Stomach (tissue), 9 donors: Measurements from ENCODE around the gene GSE1. TPM values are rescaled to one million over a fixed set of nuclear protein-coding genes. Genes with fewer than 3 reads are reported as not detected.

Source experiments
- DNase-seq, 2 donors: peaks; one replicate each; pipeline versions ENCODE4 v3.0.0 to v3.0.0-alpha.2; 2013 to 2019
- H3K27ac ChIP-seq, 5 donors: fragments of 200-600 bp in 4 of 5; sonication (generic) in 4 of 5; one replicate each; pipeline ENCODE4 v1.5.1; 2013 to 2019; ENCODE audit warnings: mild to moderate bottlenecking in 1 of 5, moderate library complexity in 1 of 5
- H3K27me3 ChIP-seq, 3 donors: fragments of 200-600 bp; sonication (generic); one replicate each; pipeline ENCODE4 v1.5.1; 2017 to 2019; ENCODE audit warnings: mixed run types in 1 of 3
- H3K36me3 ChIP-seq, 4 donors: fragments of 200-600 bp; sonication (generic); 1 replicate in 3 of 4; 2 replicates in 1 of 4; pipeline ENCODE4 v1.5.1; 2016 to 2019
- H3K4me1 ChIP-seq, 4 donors: fragments of 200-600 bp; sonication (generic); one replicate each; pipeline ENCODE4 v1.5.1; 2016 to 2019
- H3K4me3 ChIP-seq, 4 donors: fragments of 200-600 bp; sonication (generic) in 3 of 4; one replicate each; pipeline ENCODE4 v1.5.1; 2016 to 2019; ENCODE audit warnings: mild to moderate bottlenecking in 1 of 4
- H3K9me3 ChIP-seq, 4 donors: fragments of 200-600 bp; sonication (generic); one replicate each; pipeline ENCODE4 v1.5.1; 2016 to 2019
- EP300 ChIP-seq: sonication (generic); formaldehyde crosslinking; IDR thresholded peaks from one replicate; pipeline ENCODE4 v1.6.1; 2017; ENCODE audit warnings: antibody characterized with exemption
- POLR2A ChIP-seq, 4 donors: fragments of 450-650 bp; IDR thresholded peaks; one replicate each; pipeline ENCODE4 v1.6.1; 2016; ENCODE audit warnings: antibody characterized with exemption in 4 of 4, control low read depth in 2 of 4, mild to moderate bottlenecking in 1 of 4, moderate library complexity in 1 of 4
- POLR2AphosphoS5 ChIP-seq, 3 donors: sonication (generic); formaldehyde crosslinking; IDR thresholded peaks; one replicate each; pipeline ENCODE4 v1.6.1; 2016; ENCODE audit warnings: antibody characterized with exemption in 3 of 3
- WGBS, 5 donors: extraction: QIAGEN DNeasy Blood & Tissue Kit in 3 of 5; methylation state at CpG; one replicate each; pipeline versions ENCODE4 v1.1.5 to v1.1.7; 2013 to 2018; 5-methylcytosine and 5-hydroxymethylcytosine counted together
- intact Hi-C: fragments of 100-400 bp; cut with DNase I; formaldehyde crosslinking; loops from one replicate; pipeline ENCODE4 v1.15.1; 2023; ENCODE audit warnings: low total_unique reads
- polyA plus RNA-seq, 3 donors: library from polyadenylated mRNA; stranded (reverse); fragments of 200-250 nt; gene quantifications; one replicate each; pipeline ENCODE4 v1.2.3, GENCODE V29; 2013
- total RNA-seq, 5 donors: library from RNA; depleted of rRNA; stranded (reverse); fragments of >200 nt; gene quantifications; one replicate each; pipeline versions ENCODE4 v1.1.0 to v1.2.3, GENCODE V29; 2014 to 2016
- TF ChIP-seq, protein P1 (sequence below), 7 experiments: fragments of 450-650 bp in 4 of 7; fragments of 200-600 bp in 3 of 7; sonication (generic) in 3 of 7; IDR thresholded peaks; one replicate each; pipeline ENCODE4 v1.5.1; 2016 to 2019; ENCODE audit warnings: antibody characterized with exemption in 7 of 7, control low read depth in 2 of 7, mild to moderate bottlenecking in 1 of 7
- donor health status: healthy with polysubstance abuse.
- donor health status: Bipolar disorder and iron deficiency.
- donor health status: healthy.

The GSE1 gene
- total and polyA plus RNA-seq, 8 donors: 11.8 to 294 (median 93.0) TPM

DNA sequence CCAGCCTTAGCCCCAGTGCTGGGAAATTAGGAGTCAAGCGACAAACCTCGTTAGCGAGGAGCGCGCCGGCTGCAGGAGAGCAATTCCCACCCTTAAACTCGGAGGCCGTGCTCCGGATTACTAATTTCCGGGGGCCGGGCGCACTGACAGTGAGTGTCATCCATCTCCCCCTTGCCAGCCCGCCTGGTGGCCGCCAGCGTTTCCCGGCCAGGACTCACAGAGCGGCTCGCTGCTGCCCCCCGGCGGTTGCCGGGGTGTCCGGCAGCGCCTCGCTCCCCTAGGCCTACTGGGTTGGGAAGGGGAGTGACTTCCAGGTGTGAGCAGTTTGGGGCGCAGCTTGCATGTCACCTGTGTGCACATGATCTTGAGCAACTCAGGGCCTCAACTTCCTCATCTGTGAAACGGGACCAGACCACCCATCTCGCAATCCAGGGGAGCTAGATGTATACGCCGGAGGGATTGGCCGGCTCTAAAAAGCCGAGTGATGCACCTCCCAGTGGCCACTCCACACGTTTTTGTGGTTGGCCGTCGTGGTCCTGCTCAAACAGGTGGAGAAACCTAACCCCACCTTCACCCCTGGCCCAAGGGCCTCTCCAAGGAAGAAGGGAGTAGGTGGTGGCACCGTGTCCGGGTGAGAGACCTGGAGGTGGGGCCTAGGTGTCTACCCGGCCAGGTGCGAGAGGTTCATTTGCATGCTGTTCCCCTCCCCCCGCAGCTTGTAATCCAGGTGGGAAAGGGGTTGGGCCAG, 2.5 kb upstream of the GSE1 start:
- peak; percentile 89 to 94 for DNase-seq
- Histone ChIP-seq H3K4me1 (peaks cover 61 to 100% (median 91%) of the 10 kb centered on the region in 4 donors), H3K4me3 (peak overlapping the region; percentile 58 to 78 (median 64)), H3K27me3 (no peaks in the 10 kb centered on the region), H3K27ac (peak overlapping the region; percentile 93 to 98 (median 97)), H3K9me3 (no peaks in the 10 kb centered on the region), H3K36me3 (no peaks in the 10 kb centered on the region)
- 1 to 3% (median 2%) methylated on average over 17 to 39 of the region's 39 CpGs for WGBS, 5 donors
- intact Hi-C loops: no loop called here
- TF ChIP-seq EP300 (no peak), POLR2AphosphoS5 (IDR thresholded peaks at IDR 0.05) (peak in 1 of 3 donors; percentile 36)
- TF ChIP-seq, protein P1, sequence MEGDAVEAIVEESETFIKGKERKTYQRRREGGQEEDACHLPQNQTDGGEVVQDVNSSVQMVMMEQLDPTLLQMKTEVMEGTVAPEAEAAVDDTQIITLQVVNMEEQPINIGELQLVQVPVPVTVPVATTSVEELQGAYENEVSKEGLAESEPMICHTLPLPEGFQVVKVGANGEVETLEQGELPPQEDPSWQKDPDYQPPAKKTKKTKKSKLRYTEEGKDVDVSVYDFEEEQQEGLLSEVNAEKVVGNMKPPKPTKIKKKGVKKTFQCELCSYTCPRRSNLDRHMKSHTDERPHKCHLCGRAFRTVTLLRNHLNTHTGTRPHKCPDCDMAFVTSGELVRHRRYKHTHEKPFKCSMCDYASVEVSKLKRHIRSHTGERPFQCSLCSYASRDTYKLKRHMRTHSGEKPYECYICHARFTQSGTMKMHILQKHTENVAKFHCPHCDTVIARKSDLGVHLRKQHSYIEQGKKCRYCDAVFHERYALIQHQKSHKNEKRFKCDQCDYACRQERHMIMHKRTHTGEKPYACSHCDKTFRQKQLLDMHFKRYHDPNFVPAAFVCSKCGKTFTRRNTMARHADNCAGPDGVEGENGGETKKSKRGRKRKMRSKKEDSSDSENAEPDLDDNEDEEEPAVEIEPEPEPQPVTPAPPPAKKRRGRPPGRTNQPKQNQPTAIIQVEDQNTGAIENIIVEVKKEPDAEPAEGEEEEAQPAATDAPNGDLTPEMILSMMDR (IDR thresholded peaks at IDR 0.05): peak in 6 of 7 experiments; percentile 32 to 99 (median 96)

DNA sequence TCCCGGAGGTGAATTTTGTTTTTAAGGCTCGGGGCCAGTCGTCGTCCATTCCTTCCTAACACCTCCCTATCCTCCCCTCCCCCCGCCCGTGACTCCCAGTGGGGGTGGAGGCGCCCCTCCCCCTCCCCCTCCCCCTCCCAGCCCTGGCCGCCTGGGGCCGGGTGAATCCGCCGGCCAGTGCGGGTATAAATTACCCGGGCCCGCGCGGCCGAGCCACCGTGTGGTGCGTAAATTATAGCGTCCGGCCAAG, 2.0 kb upstream of the GSE1 start:
- H3K4me1 ChIP-seq: peaks cover 61 to 100% (median 91%) of the 10 kb centered on the region in 4 donors
- 0 to 2% (median 1%) methylated on average over 7 to 21 of the region's 21 CpGs for WGBS, 5 donors
- no peaks in the 10 kb centered on the region for H3K9me3 ChIP-seq
- DNase-seq: no peak
- no peaks in the 10 kb centered on the region for H3K27me3 ChIP-seq
- no peaks in the 10 kb centered on the region for H3K36me3 ChIP-seq
- H3K27ac ChIP-seq: peak overlapping the region; percentile 93 to 98 (median 97)
- intact Hi-C loops: no loop called here
- TF ChIP-seq POLR2A (IDR thresholded peaks at IDR 0.05) (no peak), EP300 (no peak), POLR2AphosphoS5 (IDR thresholded peaks at IDR 0.05) (no peak)
- TF ChIP-seq, protein P1 (IDR thresholded peaks at IDR 0.05): no peak
- H3K4me3 ChIP-seq: peak overlapping the region; percentile 58 to 78 (median 64)

DNA sequence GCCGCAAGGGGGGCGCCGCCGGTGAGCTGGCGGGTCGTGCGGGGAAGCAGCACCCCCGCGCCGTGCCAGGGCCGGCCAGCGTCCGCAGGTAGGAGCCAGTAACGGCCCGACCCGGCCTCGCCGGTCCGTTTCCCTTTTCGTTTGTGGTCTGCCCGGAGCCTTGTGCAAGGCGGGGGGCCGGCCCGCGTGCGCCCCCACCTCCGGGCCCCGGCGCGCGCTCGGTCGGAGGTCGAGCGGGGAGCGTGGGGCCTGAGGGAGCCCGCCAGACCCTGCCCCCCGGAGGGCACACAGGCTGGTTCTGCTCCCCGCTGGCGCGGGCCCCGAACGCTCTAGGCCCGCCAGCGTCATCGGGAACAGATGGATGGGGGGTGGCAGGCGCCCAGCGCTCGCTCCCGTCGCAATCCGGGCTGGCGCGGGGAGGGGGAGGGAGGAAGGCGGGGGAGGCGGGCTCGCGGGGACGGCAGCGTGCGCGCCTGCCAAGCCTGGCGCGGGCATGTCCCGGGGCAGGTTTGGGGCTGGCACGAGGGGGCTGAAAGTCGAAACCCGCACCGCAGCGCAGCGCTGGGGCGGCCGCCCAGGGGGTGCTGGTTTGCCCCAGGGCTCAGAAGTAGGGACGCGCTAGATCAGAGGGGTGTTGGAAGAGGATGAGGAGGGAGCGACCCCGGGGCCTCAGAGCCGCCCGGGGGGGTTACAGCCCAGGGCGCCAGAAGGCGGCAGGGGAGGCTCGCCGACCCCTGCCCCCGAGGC, 1.5 kb upstream of the GSE1 start:
- Histone ChIP-seq H3K27me3 (no peaks in the 10 kb centered on the region), H3K9me3 (no peaks in the 10 kb centered on the region), H3K4me3 (peak overlapping the region; percentile 58 to 78 (median 64)), H3K27ac (peak overlapping the region; percentile 93 to 98 (median 97)), H3K4me1 (peaks cover 61 to 100% (median 91%) of the 10 kb centered on the region in 4 donors), H3K36me3 (no peaks in the 10 kb centered on the region)
- TF ChIP-seq POLR2A (IDR thresholded peaks at IDR 0.05) (peak in 1 of 4 donors; percentile 50), EP300 (no peak), POLR2AphosphoS5 (IDR thresholded peaks at IDR 0.05) (peak; percentile 17 to 85 (median 33))
- TF ChIP-seq, protein P1 (IDR thresholded peaks at IDR 0.05): no peak
- 0 to 3% (median 1%) methylated on average over 32 to 82 of the region's 84 CpGs for WGBS, 5 donors
- intact Hi-C loops: no loop called here
- peak; percentile 91 to 94 for DNase-seq

GRCh38 chr16:85612191-85612800, 826 bp upstream of the GSE1 start:
- peak; percentile 88 to 91 for DNase-seq
- 0 to 2% (median 1%) methylated on average over 25 to 38 of the region's 38 CpGs for WGBS, 5 donors
- Histone ChIP-seq H3K27ac (peak overlapping the region; percentile 93 to 98 (median 97)), H3K27me3 (no peaks in the 10 kb centered on the region), H3K4me3 (peak overlapping the region; percentile 58 to 78 (median 64)), H3K9me3 (no peaks in the 10 kb centered on the region), H3K4me1 (peaks cover 61 to 100% (median 91%) of the 10 kb centered on the region in 4 donors), H3K36me3 (no peaks in the 10 kb centered on the region)
- intact Hi-C loops: no loop called here
- no peak for TF ChIP-seq EP300
- TF ChIP-seq, protein P1 (IDR thresholded peaks at IDR 0.05): no peak
- peak in 1 of 3 donors; percentile 40 for TF ChIP-seq POLR2AphosphoS5 (IDR thresholded peaks at IDR 0.05)
- no peak for TF ChIP-seq POLR2A (IDR thresholded peaks at IDR 0.05)
